Ishikawa (cell line): Measurements from ENCODE around the gene CCDC106.

ENCODE experiments used
- CEBPB ChIP-seq: IDR thresholded peaks from 2 replicates; pipeline ENCODE4 v1.6.1; 2012
- CREB1 ChIP-seq: IDR thresholded peaks from 2 replicates; pipeline ENCODE4 v1.6.1; 2012; ENCODE audit warnings: low read depth
- EGR1 ChIP-seq: IDR thresholded peaks from 2 replicates; pipeline ENCODE4 v1.6.1; 2012
- EP300 ChIP-seq: IDR thresholded peaks from 2 replicates; pipeline ENCODE4 v1.6.1; 2012; ENCODE audit warnings: borderline replicate concordance
- FOXM1 ChIP-seq: IDR thresholded peaks from 2 replicates; pipeline ENCODE4 v1.6.1; 2012; ENCODE audit warnings: low read depth, borderline replicate concordance
- MAX ChIP-seq: IDR thresholded peaks from 2 replicates; pipeline ENCODE4 v1.6.1; 2012
- NFIC ChIP-seq: IDR thresholded peaks from 2 replicates; pipeline ENCODE4 v1.6.1; 2012
- RAD21 ChIP-seq: IDR thresholded peaks from 2 replicates; pipeline ENCODE4 v1.6.1; 2012; ENCODE audit warnings: low read depth
- REST ChIP-seq: IDR thresholded peaks from 2 replicates; pipeline ENCODE4 v1.6.1; 2012; ENCODE audit warnings: low read depth, mild to moderate bottlenecking
- TAF1 ChIP-seq: IDR thresholded peaks from 2 replicates; pipeline ENCODE4 v1.6.1; 2012; ENCODE audit warnings: low read depth, mild to moderate bottlenecking
- TCF12 ChIP-seq: IDR thresholded peaks from 2 replicates; pipeline ENCODE4 v1.6.1; 2012; ENCODE audit warnings: low read depth
- TEAD4 ChIP-seq: IDR thresholded peaks from 2 replicates; pipeline ENCODE4 v1.6.1; 2012
- USF1 ChIP-seq: IDR thresholded peaks from 2 replicates; pipeline ENCODE4 v1.6.1; 2012
- YY1 ChIP-seq: IDR thresholded peaks from 2 replicates; pipeline ENCODE4 v1.6.1; 2012; ENCODE audit warnings: low read depth
- ZBTB7A ChIP-seq: IDR thresholded peaks from 2 replicates; pipeline ENCODE4 v1.6.1; 2012; ENCODE audit warnings: low read depth

CCDC106 gene

GRCh38 chr19:55651236-55651635, 3.2 kb downstream of the CCDC106 start:
- no peak for TF ChIP-seq USF1
- TF ChIP-seq RAD21 = no peak
- TF ChIP-seq MAX = no peak
- no peak for TF ChIP-seq FOXM1
- no peak for TF ChIP-seq TCF12
- TF ChIP-seq NFIC = no peak
- TF ChIP-seq CEBPB = no peak
- TF ChIP-seq ZBTB7A = no peak
- no peak for TF ChIP-seq REST
- no peak for TF ChIP-seq EGR1
- no peak for TF ChIP-seq YY1
- no peak for TF ChIP-seq TAF1
- TF ChIP-seq CREB1 = no peak

GRCh38 chr19:55652311-55653128, 4.5 kb downstream of the CCDC106 start:
- TF ChIP-seq USF1 = no peak
- TF ChIP-seq TCF12 = no peak
- no peak for TF ChIP-seq CEBPB
- no peak for TF ChIP-seq EGR1
- no peak for TF ChIP-seq ZBTB7A
- no peak for TF ChIP-seq FOXM1
- no peak for TF ChIP-seq NFIC
- TF ChIP-seq MAX = no peak
- TF ChIP-seq REST = no peak
- no peak for TF ChIP-seq RAD21
- no peak for TF ChIP-seq YY1

GRCh38 chr19:55653651-55654322, 5.8 kb downstream of the CCDC106 start:
- TF ChIP-seq EGR1 (0 out of 2 replicates have a peak, but pooled peaks have one; percentile 21), TAF1 (no peak; the same call in 1 of the 2 replicates), FOXM1 (peak; percentile 32; the same call in 1 of the 2 replicates), TCF12 (no peak; the same call in none of the 2 replicates), USF1 (no peak), CREB1 (no peak), RAD21 (peak; percentile 65; the same call in 1 of the 2 replicates), ZBTB7A (no peak), MAX (peak; percentile 82), EP300 (peak; percentile 27; the same call in 1 of the 2 replicates), CEBPB (no peak), YY1 (peak; percentile 63; the same call in 1 of the 2 replicates), TEAD4 (no peak), NFIC (0 out of 2 replicates have a peak, but pooled peaks have one; percentile 15), REST (no peak)
